CD4-positive, alpha-beta T cell treated with Interferon alpha-2 for 1 hour (primary cell): ENCODE data around the gene ASPSCR1.
"Not testable (repeated sequence)": the region's sequence is repeated elsewhere in the genome, so short reads cannot be mapped to it uniquely, and the experiment has no call there.

Experiments
- DNase-seq, 2 donors: peaks; one replicate each; pipeline ENCODE4 v3.0.0-alpha.2; 2020 to 2022

The ASPSCR1 gene

DNA sequence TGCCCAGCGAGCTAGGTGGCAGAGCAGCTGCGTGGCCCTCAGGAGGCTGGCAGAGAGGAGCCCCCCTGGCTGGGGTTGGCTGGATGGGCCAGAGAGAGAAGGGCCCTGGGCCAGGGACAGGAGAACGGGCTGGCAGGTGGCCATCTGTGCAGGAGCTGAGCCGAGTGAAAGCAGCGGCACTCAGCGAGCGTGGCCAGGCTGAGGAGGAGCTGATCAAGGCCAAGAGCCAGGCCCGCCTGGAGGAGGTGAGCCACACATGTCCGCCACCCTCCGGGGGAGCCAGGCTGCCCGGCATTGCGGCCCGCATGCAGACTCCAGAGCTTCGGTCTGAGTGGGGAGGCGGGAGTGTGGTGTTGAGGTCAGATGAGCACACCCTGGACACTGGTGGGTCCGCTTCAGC, 52.0 kb downstream of the ASPSCR1 start:
- no peak for DNase-seq

DNA sequence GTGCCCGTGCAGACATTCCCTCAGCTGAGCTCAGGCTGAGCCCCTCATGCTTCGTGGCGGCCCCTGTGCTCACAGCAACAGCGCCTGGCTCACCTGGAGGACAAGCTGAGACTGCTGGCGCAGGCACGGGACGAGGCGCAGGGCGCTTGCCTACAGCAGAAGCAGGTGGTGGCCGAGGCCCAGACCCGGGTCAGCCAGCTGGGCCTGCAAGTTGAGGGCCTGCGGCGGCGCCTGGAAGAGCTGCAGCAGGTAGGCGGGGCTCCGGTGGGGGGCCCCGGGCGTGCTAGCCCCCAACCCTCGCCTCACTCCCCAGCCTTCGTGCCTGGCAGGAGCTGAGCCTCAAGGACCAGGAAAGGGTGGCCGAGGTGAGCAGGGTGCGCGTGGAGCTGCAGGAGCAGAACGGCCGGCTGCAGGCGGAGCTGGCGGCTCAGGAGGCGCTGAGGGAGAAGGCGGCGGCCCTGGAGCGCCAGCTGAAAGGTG, 52.6 kb downstream of the ASPSCR1 start:
- no peak for DNase-seq

DNA sequence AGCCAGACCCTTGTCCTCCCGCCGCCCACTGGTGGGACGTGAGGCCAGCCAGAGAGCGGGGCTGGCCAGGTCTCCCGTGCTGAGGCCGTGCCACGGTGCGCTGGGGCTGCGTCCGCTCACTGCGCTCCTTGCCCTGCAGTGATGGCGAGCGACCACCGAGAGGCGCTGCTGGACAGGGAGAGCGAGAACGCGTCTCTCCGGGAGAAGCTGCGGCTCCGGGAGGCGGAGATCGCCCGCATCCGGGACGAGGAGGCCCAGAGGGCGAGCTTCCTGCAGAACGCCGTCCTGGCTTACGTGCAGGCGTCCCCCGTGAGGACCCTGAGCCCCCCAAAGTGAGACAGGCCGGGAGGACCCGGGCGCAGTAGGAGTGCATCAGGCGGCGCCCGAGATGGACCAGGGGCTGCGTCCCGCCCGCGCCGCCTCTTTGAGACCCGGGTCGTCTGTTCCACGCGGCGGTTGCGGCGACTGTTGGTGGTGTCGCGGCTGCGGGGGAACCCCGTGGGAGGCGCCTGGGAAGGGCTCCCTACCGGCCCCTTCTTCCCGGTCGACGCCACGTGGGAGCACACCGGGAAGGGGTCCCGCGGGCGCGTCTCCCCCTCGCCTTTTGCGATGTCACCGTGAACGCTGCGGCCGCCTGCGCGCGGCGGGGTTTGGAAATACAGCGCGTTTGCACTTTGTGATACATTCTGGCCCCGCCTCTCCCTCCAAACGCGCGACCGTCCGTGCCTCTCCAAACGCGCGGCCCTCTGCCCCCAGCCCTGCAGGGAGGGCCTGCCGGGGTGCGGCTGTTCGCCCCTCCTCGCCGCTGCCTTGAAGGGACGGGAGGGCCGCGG, 53.3 kb downstream of the ASPSCR1 start:
- peak; percentile 79 to 86 for DNase-seq

DNA sequence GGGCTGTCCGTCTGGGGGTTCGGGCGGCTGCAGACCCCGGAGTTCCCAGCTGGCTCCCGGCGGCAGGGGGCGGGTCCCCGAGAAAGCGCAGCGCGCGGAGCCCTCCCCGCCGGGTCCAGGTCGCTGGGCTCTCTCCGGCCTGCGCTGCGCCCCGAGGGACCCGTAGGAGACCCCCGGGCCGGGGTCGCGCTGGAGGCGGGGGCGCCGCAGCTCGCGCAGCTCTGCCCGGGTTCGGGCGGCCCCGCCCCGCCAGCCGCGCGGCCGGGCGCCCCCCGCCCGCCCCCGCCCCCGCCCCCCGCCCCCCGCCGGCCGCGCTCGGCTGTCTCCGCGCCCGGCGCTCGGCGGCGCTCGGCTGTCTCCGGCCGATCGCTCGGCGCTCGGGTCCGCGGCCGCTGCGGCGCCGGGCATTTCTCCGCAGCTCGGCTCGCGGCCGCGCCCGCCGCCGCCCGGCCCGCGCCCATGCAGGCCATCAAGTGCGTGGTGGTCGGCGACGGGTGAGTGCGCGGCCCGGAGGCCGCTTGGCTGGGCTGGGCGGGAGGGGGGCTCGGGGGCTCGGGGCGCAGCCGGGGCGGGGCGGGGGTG, 54.0 kb downstream of the ASPSCR1 start, which contains the start of gene RAC3:
RAC3 (plus strand) TSS at position 376 of the 582 bp plus-strand sequence; CDS start at position 460, 84 bp downstream.
- DNase-seq = no peak

DNA sequence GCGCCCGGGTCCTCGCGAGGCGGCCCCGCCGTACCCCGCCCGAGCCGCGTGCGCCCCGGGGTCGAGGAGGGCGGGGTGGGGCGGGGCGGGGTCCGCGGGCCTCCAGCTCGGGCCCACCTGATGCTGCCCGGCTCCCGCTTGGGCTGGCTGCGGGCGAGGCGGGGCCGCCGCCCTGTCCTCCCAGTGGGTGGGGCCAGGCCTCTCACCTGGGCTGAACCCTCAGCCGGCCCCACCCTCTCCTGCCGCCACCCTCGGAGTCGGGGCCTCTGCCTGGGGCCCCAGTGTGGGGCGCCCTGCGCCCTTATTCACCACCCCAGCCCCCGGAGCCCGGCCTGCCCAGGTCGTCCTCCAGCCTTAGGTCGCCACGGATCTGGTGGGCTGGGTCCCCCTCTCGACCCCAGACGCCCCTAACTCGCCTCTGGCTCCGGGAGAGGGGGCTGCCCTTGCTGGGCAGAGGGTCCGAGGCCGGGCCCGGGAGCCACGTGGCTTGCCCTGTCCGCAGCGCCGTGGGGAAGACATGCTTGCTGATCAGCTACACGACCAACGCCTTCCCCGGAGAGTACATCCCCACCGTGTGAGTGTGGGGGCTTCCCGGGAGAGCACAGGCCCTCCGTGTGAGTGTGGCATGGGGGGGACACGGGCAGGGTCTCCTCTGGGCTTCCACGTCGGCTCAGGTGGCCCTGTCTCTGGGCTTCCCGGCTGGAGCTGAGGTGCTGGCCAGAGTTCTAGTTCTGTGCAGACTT, 54.6 kb downstream of the ASPSCR1 start:
- peak in 1 of 2 donors; percentile 49 for DNase-seq

DNA sequence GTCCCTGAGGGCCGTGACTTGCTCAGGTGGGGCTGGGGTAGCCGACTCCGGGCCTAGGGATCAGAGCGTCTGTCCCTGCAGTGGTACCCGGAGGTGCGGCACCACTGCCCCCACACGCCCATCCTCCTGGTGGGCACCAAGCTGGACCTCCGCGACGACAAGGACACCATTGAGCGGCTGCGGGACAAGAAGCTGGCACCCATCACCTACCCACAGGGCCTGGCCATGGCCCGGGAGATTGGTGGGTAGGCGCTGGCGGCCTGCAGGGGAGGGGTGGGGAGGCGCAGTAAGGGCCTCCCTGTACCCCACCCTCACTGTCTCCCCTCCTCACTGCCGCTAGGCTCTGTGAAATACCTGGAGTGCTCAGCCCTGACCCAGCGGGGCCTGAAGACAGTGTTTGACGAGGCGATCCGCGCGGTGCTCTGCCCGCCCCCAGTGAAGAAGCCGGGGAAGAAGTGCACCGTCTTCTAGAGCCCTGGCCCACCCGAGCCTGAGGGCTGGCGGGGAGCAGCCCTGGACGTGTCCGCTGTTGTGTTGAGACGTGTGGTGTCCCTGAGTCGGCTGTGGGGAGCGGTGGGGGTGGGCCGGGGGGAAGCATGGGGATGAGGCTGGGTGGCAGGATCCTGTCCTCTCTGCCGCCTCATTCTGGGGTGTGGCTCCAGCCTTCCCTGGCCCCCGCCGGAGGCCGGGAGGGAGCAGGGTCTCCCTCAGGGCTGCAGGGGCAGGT, 56.1 kb downstream of the ASPSCR1 start:
- DNase-seq = no peak

DNA sequence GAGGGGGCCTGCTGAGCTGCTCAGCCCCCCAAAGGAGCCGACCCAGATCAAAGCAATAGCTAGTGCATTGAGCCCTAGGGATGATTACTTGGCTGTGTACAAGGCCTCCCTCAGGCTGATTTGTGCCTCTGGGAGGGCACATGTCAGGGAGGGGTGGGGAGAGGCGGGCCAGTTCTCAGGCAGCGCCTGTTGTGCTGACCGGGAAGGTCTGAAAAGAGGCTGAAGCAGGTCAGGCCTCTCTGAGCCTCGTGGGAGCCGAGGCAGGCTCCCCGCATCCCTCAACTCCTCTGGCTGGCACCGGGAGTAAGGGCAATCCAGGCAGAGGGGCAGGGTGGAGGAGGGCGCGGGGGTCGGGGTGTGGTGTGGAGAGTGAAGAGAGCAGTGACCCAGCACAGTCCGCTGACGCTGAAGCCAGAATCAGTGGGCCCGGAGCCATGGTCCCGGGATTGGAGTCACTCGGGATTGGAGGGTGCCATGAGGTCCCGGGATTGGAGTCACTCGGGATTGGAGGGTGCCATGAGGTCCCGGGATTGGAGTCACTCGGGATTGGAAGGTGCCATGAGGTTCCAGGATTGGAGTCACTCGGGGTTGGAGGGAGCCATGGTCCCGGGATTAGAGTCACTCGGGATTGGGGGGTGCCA, 57.1 kb downstream of the ASPSCR1 start:
- DNase-seq = no peak

DNA sequence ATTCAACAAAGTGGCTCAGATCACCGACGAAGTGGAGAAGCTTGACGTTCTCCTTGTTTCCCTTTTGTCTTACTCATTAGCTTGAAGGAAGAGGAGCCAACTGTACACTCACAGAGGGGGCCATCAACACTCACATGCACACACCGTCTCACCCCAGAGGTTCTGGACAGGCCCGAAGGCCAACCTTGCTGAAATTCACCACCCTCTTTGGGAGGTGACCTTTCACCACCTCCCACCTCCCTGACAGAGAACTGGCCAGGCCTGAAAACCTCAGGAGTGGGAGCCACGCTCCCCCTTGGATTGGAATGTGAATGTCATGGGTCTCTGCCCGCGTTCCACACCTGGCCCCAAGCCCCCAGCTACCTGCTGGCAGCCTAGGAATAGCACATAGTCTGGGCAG, 58.1 kb downstream of the ASPSCR1 start:
- DNase-seq = no peak

DNA sequence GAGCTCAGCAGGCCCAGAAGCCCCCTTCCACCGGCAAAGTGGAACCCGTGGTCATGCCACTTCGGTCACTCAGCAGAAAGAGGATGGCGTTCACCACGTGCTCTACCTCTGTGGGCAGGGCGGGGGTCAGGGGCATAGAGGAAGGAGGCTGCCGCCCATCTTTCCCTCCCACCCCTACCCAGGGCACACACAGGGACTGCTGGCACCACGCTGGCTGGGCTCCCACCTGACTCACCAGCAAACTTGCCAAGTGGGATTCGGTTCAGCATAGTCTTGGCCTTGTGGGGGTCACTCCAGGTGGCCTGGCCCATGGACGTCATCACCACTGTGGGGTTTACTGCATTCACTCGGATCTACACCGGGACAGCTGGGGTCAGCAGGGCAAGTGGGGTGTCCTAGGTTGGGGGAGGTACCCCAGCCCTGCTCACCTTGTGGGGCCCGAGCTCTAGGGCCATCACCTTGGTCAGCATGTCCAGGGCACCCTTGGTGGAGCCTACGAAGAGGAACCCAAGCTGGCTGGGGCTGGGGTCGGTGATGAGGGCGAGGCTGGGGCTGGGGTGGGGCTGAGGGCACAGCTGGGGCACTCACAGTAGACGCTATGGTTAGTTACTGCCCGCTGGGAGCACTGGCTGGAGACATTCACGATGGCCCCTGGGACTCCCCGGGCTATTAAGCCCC, 58.7 kb downstream of the ASPSCR1 start:
- no peak for DNase-seq

DNA sequence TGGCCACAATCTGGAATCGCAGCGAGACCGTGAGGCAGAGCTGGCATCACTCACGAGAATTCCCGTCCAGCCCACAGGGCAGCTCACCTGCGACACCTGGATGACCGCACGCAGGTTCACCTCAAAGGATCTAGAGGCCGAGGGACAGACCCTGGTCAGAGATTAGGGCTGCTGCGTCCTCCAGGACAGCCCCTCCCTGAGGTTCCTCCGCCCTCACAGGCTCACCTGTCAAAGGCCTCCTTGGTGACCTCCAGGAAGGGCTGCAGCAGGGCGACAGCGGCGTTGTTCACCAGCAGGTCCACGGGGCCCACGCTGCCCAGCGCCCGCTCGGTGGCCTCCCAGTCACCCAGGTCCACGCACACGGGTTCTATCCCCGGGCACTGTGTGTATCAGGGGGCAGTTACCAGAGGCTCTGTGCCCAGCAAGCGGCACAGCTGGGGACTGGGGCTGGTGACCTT, 59.2 kb downstream of the ASPSCR1 start:
- peak in 1 of 2 donors; percentile 6 for DNase-seq

DNA sequence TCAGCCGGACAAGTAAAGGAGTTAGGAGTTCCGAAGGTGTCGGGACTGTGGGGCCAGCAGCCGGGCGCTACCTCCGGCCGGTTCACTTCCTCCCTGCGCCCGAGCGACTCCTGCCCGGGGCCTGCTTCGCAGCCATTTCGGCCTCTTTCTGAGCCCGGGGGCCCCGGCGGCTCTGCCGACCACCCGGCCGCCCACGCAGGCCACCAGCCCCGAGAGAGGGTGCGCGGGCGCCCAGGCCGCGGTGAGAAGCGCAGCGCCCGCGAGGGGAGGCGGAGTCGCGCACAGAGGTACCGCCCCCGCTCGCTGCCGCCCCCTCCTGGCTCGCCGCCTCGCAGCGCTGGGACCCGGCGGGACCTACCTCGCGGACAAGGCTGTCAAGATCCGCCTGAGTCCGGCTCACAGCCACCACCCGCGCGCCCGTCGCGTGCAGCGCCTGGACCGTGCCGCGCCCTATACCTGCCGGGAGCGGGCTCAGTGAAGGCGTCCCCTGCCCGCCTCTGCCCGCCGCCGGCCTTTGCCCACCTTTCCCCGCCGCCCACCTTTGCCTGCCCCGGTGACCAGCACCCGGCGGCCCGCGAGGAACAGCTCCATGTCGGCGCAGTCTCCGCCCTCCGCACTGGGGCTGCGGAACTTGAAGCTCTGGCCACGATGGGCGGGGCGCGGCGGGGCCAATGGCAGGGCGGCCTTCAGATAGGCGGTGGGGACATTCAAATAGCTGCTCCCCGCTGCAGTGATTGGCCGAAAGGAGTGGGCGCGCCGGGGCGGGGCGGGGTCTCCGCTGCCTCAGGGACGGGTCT, 59.9 kb downstream of the ASPSCR1 start, which contains the start of gene DCXR:
DCXR (minus strand) TSS at position 606 of the 797 bp plus-strand sequence; CDS start at position 591, 15 bp downstream.
- DNase-seq = peak; percentile 96

DNA sequence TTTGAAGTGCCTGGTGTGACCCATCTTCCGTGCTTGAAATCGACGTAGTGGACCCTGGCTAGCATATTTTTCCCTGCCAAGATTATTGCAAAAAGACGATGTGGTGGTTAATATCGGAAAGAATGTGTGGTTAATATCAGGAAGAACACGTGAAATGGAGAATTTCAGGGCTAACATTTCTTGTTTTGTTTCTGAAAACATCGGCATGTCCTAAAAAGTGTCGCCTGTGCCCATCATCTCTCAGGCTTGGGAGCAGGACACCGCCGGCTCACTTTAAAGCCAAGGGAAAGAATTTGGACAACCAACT, 60.4 kb downstream of the ASPSCR1 start:
- no peak for DNase-seq

DNA sequence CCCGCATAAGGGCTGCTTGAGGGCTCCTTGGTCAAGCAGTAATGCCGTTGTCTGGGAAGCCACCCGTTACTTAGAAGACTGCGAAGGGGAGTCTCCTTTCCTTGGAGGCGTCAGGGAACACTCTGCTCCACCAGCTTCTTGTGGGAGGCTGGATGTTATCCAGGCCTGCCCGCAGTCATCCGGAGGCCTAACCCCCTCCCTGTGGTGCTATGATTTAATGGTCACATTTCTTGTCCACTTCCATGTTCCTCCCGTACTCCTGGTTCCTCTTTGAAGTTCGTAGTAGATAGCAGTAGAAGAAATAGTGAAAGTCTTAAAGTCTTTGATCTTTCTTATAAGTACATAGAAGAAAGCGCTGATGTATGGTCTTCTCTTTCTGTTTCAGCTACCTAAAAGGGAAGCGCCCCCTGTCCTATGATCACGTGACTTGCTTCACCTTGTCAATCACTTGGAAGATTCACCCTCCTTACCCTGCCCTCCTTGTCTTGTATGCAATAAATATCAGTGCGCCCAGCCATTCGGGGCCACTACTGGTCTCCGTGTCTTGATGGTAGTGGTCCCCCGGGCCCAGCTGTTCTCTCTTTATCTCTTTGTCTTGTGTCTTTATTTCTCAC, 61.5 kb downstream of the ASPSCR1 start:
- DNase-seq = not testable (repeated sequence)

DNA sequence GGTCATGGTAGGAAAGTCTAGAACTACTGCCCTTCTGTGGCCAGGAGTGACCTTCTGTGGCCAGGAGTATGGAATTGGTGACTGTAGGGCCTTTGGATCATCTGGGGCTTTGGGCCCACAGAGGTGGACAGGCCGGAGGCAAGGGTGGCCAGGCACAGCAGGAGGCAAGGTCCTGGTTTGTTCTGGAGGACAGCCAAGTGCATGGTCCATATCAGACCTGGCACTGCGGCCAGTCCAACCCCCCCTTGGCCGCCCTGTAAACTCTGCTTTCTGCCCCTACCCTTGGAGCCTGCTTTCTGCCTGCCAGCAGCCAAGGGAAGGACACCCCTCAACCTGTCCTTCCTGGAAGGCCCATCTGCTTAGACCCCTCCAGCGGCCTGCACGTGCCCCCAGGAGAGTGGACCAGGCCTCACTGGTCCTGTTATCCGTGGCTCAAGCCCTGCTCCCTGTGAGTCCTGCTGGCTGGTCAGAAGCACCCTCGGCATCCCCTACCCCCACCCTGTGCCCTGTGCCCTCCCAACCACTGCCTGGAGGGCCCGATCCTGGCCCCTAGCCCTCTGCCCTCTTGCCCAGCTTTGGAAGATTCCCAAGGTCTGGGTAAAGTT, 62.4 kb downstream of the ASPSCR1 start:
- DNase-seq = no peak

DNA sequence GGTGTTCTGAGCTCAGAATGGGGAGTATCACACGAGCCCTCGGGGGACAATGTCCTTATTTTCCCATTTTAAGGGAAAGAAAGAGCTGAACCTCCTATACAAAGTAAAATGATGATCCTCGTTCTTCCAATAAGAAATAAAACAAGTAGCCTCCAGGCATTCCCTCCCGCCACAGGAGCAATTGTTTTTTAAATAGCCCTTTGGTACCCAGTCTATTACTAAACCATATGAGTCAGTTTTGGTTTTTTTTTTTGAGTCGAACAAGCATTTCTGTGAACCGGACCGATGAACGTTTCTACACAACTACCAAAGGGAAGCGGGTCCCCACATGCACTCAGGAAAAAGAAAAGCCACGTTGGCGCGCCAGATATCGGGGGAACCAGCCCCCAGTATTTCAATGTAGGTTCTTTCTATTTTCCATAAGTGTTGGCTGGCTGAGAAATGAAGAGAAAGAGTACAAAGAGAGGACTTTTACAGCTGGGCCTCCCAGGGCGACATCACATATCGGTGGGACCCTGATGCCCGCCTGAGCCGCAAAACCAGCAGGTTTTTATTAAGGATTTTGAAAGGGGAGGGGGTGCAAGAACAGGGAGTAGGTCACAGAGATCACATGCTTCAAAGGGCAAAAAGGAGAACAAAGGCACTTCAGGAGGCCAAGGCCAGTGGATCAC, 63.9 kb downstream of the ASPSCR1 start:
- DNase-seq = no peak

DNA sequence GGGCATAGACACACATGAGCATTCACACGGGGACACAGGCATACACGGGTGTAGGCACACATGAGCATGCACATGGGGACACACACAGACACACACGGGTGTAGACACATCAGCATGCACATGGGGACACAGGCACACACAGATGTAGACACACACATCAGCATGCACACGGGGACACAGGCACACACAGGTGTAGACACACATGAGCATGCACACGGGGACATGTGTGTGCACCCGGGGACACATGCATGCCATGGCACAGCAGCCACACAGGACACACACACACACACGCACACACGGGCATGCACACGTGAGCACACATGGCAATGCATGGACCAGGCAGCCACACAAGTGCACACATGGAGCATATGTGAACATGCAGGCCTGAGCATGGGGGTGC, 65.2 kb downstream of the ASPSCR1 start:
- DNase-seq = no peak

DNA sequence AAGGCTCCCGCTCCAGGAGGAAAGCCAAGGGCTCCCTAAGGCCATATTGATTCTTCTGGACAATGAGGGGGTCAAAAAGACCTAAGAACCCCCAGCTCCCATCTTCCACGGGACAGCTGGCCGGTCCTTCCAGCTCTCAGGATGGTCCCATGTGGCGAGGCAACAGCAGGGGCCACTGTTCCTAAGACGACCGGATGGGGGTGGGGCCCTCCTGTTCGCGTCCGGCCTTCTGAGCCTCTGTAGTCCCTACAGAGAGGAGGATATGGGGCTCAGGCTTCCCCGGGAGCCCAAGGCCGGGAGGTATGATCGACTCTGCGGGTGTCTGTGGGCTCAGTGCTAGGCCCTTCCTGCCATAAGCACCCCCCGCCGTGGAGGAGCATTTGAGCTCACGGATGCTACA, 66.1 kb downstream of the ASPSCR1 start:
- no peak for DNase-seq

DNA sequence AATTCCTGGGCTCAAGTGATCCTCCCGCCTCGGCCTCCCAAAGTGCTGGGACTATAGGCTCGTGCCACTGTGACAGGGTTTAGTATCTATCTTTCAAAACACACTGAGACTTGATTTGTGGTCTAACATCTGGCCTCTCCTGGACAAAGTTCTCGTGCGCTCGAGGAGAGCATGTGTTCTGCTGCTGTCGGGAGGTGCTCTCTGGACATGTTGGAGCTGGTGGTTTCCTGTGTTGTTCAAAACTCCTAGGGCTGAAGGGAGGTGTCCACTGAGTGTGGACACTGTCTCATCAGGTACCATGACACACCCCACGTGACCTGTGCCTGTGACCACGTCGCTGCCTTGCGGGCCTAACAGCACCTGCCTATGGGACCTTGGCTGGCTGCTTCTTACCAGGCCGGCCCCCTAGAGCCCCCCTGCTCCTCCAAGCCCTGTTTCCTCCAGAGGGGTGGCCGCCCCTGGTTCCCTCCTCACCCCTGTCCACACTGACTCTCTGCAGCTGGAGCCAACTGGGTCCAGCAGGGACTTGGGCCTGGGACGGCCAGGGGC, 68.6 kb downstream of the ASPSCR1 start:
- no peak for DNase-seq

DNA sequence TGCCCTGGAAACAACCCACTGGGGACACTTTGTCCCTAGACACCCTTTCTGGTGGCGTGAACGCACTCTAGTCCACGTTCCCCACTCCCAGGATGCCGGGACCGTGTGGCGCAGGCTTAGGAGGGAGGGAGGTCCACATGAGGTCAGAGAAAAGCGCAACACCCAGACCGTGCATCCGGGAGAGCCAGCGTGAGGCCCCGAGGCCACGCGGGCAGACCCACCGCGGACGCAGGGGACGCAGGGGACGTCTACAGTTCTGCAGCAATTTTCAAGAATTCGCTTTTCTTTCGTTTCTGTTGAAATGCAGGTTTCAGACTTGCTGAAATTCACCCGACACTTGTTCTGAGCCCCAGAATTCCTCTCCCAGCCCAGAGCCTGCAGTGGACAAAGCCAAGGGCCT, 69.5 kb downstream of the ASPSCR1 start:
- no peak for DNase-seq
